GM19328 (cell line): ENCODE results near the gene SLC38A11.
"Not testable (repeated sequence)": the region's sequence is repeated elsewhere in the genome, so short reads cannot be mapped to it uniquely, and the experiment has no call there.

Source experiments
- ATAC-seq: cut with Tn5 transposase; IDR thresholded peaks from one replicate; pipeline ENCODE4 v1.9.1; 2021; ENCODE audit warnings: mild to moderate bottlenecking, moderate library complexity; ENCODE audit not compliant: unreplicated experiment

SLC38A11 gene

GRCh38 chr2:164954954-164955701 lies at the start of gene SLC38A11:
Gene SLC38A11, minus strand, starts transcription at chr2:164955525. Its CDS starts 278 bp downstream, at chr2:164955247.
- ATAC-seq, result no peak

- no peak for ATAC-seq
These were observed 48.3 kb upstream of the SLC38A11 start for GRCh38 chr2:165003443-165004130.

- no peak for ATAC-seq
These were observed 47.3 kb upstream of the SLC38A11 start for GRCh38 chr2:165002638-165003037.

GRCh38 chr2:164994664-164995299 lies 39.5 kb upstream of the SLC38A11 start:
- not testable (repeated sequence) for ATAC-seq

- no peak for ATAC-seq
These were observed 38.1 kb upstream of the SLC38A11 start for GRCh38 chr2:164993287-164994016.

GRCh38 chr2:164992818-164993217 lies 37.5 kb upstream of the SLC38A11 start:
- ATAC-seq, result peak; percentile 81

- ATAC-seq, result not testable (repeated sequence)
These were observed 36.7 kb upstream of the SLC38A11 start for GRCh38 chr2:164992093-164992454.

- peak; percentile 57 for ATAC-seq
These were observed 36.2 kb upstream of the SLC38A11 start for GRCh38 chr2:164991361-164992092.

GRCh38 chr2:164990953-164991352 lies 35.6 kb upstream of the SLC38A11 start:
- not testable (repeated sequence) for ATAC-seq

- ATAC-seq, result not testable (repeated sequence)
These were observed 33.5 kb upstream of the SLC38A11 start for GRCh38 chr2:164988805-164989204.

GRCh38 chr2:164986027-164986426 lies 30.7 kb upstream of the SLC38A11 start:
- ATAC-seq, result not testable (repeated sequence)

GRCh38 chr2:164984428-164984827 lies 29.1 kb upstream of the SLC38A11 start:
- no peak for ATAC-seq

GRCh38 chr2:164981217-164981990 lies 26.1 kb upstream of the SLC38A11 start:
- ATAC-seq, result no peak

GRCh38 chr2:164980688-164981087 lies 25.4 kb upstream of the SLC38A11 start:
- ATAC-seq, result not testable (repeated sequence)

- ATAC-seq, result no peak
These were observed 23.8 kb upstream of the SLC38A11 start for GRCh38 chr2:164979113-164979512.

- not testable (repeated sequence) for ATAC-seq
These were observed 21.6 kb upstream of the SLC38A11 start for GRCh38 chr2:164976875-164977470.

GRCh38 chr2:164976301-164976700 lies 21.0 kb upstream of the SLC38A11 start:
- no peak for ATAC-seq

- ATAC-seq, result no peak
These were observed 20.6 kb upstream of the SLC38A11 start for GRCh38 chr2:164975891-164976290.

- no peak for ATAC-seq
These were observed 18.9 kb upstream of the SLC38A11 start for GRCh38 chr2:164974221-164974620.
